Esophagus (tissue), 2 donors: ENCODE data around the gene WWOX. TPM values are rescaled to one million over a fixed set of nuclear protein-coding genes. Genes with fewer than 3 reads are reported as not detected.

ENCODE experiments used
- H3K27ac ChIP-seq, 2 donors: one replicate each; pipeline ENCODE4 v1.5.1; 2013; ENCODE audit warnings: low read depth in 2 of 2, mild to moderate bottlenecking in 2 of 2, inconsistent platforms in 1 of 2, low read length in 1 of 2, moderate library complexity in 1 of 2
- H3K27me3 ChIP-seq, 2 donors: one replicate each; pipeline ENCODE4 v1.6.1; 2013; ENCODE audit warnings: low read length in 2 of 2, control low read depth in 1 of 2, mild to moderate bottlenecking in 1 of 2; ENCODE audit not compliant: insufficient read depth in 2 of 2, control insufficient read depth in 1 of 2
- H3K36me3 ChIP-seq, 2 donors: one replicate each; pipeline ENCODE4 v1.6.1; 2013; ENCODE audit warnings: low read length in 1 of 2; ENCODE audit not compliant: control insufficient read depth in 2 of 2, insufficient read depth in 2 of 2
- H3K4me1 ChIP-seq, 2 donors: one replicate each; pipeline ENCODE4 v1.6.1; 2013; ENCODE audit warnings: low read length in 1 of 2; ENCODE audit not compliant: control insufficient read depth in 2 of 2, insufficient read depth in 2 of 2
- H3K4me3 ChIP-seq, 2 donors: one replicate each; pipeline ENCODE4 v1.5.1; 2013; ENCODE audit warnings: low read length in 2 of 2, mild to moderate bottlenecking in 2 of 2, low read depth in 1 of 2, moderate library complexity in 1 of 2
- H3K9me3 ChIP-seq, 2 donors: one replicate each; pipeline ENCODE4 v1.6.1; 2013; ENCODE audit warnings: mild to moderate bottlenecking in 2 of 2, low read depth in 1 of 2, low read length in 1 of 2, moderate library complexity in 1 of 2; ENCODE audit not compliant: control insufficient read depth in 2 of 2, insufficient read depth in 1 of 2
- WGBS, 2 donors: extraction: QIAGEN DNeasy Blood & Tissue Kit; methylation state at CpG; one replicate each; pipeline ENCODE4 v1.1.7; 2013; 5-methylcytosine and 5-hydroxymethylcytosine counted together
- polyA plus RNA-seq, 2 donors: library from polyadenylated mRNA; stranded (reverse); fragments of 200-250 nt; gene quantifications; one replicate each; pipeline ENCODE4 v1.2.3, GENCODE V29; 2013
- donor health status: healthy with polysubstance abuse.
- donor health status: Bipolar disorder and iron deficiency.

WWOX gene
- polyA plus RNA-seq, 2 donors: 6.4 to 9.1 TPM

GRCh38 chr16:78718141-78718540, 618.7 kb downstream of the WWOX start:
- Histone ChIP-seq H3K9me3 (no peaks in the 10 kb centered on the region), H3K27ac (no peak overlapping the region), H3K4me1 (no peaks in the 10 kb centered on the region), H3K36me3 (no peaks in the 10 kb centered on the region), H3K4me3 (no peak overlapping the region), H3K27me3 (no peaks in the 10 kb centered on the region)
- 69 to 70% methylated on average over 2 of the region's 2 CpGs for WGBS, 2 donors

GRCh38 chr16:78720416-78720815, 621.0 kb downstream of the WWOX start:
- H3K9me3 ChIP-seq: no peaks in the 10 kb centered on the region
- H3K4me3 ChIP-seq: no peak overlapping the region
- H3K27me3 ChIP-seq: no peaks in the 10 kb centered on the region
- no peak overlapping the region for H3K27ac ChIP-seq
- H3K36me3 ChIP-seq: no peaks in the 10 kb centered on the region
- no peaks in the 10 kb centered on the region for H3K4me1 ChIP-seq
- WGBS, 2 donors: 71 to 80% methylated on average over 3 of the region's 3 CpGs

- Histone ChIP-seq H3K4me1 (no peaks in the 10 kb centered on the region), H3K36me3 (no peaks in the 10 kb centered on the region), H3K4me3 (no peak overlapping the region), H3K9me3 (no peaks in the 10 kb centered on the region), H3K27ac (no peak overlapping the region), H3K27me3 (no peaks in the 10 kb centered on the region)
- WGBS, 2 donors: 94 to 100% methylated on average over 2 of the region's 2 CpGs
Measured at GRCh38 chr16:78727536-78727935, 628.1 kb downstream of the WWOX start.

- Histone ChIP-seq H3K27me3 (no peaks in the 10 kb centered on the region), H3K36me3 (no peaks in the 10 kb centered on the region), H3K4me3 (no peak overlapping the region), H3K27ac (no peak overlapping the region), H3K9me3 (no peaks in the 10 kb centered on the region), H3K4me1 (no peaks in the 10 kb centered on the region)
- WGBS, 2 donors: 63 to 66% methylated on average over 2 of the region's 2 CpGs
Measured at GRCh38 chr16:78729687-78730086, 630.2 kb downstream of the WWOX start.

- 93 to 97% methylated on average over 1 of the region's 1 CpG for WGBS, 2 donors
Measured at GRCh38 chr16:78731785-78732184, 632.3 kb downstream of the WWOX start.

GRCh38 chr16:78732696-78733095, 633.2 kb downstream of the WWOX start:
- Histone ChIP-seq H3K36me3 (no peaks in the 10 kb centered on the region), H3K27ac (no peak overlapping the region)
- 92 to 94% methylated on average over 7 of the region's 7 CpGs for WGBS, 2 donors

More at GRCh38 chr16:78731785-78732184, 632.3 kb downstream of the WWOX start:
- Histone ChIP-seq H3K27me3 (no peaks in the 10 kb centered on the region), H3K36me3 (no peaks in the 10 kb centered on the region), H3K4me1 (no peaks in the 10 kb centered on the region), H3K27ac (no peak overlapping the region), H3K4me3 (no peak overlapping the region), H3K9me3 (no peaks in the 10 kb centered on the region)

GRCh38 chr16:78735337-78735736, 635.9 kb downstream of the WWOX start:
- H3K36me3 ChIP-seq: no peaks in the 10 kb centered on the region
- H3K27ac ChIP-seq: no peak overlapping the region
- no peaks in the 10 kb centered on the region for H3K9me3 ChIP-seq
- WGBS, 2 donors: 49 to 69% methylated on average over 6 of the region's 6 CpGs
- H3K4me1 ChIP-seq: no peaks in the 10 kb centered on the region
- no peak overlapping the region for H3K4me3 ChIP-seq
- no peaks in the 10 kb centered on the region for H3K27me3 ChIP-seq

More at GRCh38 chr16:78732696-78733095, 633.2 kb downstream of the WWOX start:
- Histone ChIP-seq H3K9me3 (no peaks in the 10 kb centered on the region), H3K4me3 (no peak overlapping the region), H3K4me1 (no peaks in the 10 kb centered on the region), H3K27me3 (no peaks in the 10 kb centered on the region)

GRCh38 chr16:78737630-78738029, 638.2 kb downstream of the WWOX start:
- Histone ChIP-seq H3K27ac (no peak overlapping the region), H3K4me3 (no peak overlapping the region), H3K36me3 (no peaks in the 10 kb centered on the region), H3K27me3 (no peaks in the 10 kb centered on the region), H3K9me3 (no peaks in the 10 kb centered on the region), H3K4me1 (no peaks in the 10 kb centered on the region)
- WGBS, 2 donors: 94% methylated on average over 2 of the region's 2 CpGs

GRCh38 chr16:78738557-78738956, 639.1 kb downstream of the WWOX start:
- H3K27me3 ChIP-seq: no peaks in the 10 kb centered on the region
- no peak overlapping the region for H3K4me3 ChIP-seq
- H3K4me1 ChIP-seq: no peaks in the 10 kb centered on the region
- no peaks in the 10 kb centered on the region for H3K36me3 ChIP-seq
- H3K9me3 ChIP-seq: no peaks in the 10 kb centered on the region
- H3K27ac ChIP-seq: no peak overlapping the region
- WGBS, 2 donors: 96% methylated on average over 5 of the region's 5 CpGs

GRCh38 chr16:78740269-78740668, 640.8 kb downstream of the WWOX start:
- Histone ChIP-seq H3K27me3 (no peaks in the 10 kb centered on the region), H3K27ac (no peak overlapping the region), H3K4me1 (no peaks in the 10 kb centered on the region), H3K36me3 (no peaks in the 10 kb centered on the region), H3K4me3 (no peak overlapping the region), H3K9me3 (no peaks in the 10 kb centered on the region)
- 86 to 94% methylated on average over 12 of the region's 12 CpGs for WGBS, 2 donors
